Measurements from ENCODE around the gene ARRDC1. TPM values are rescaled to one million over a fixed set of nuclear protein-coding genes. Genes with fewer than 3 reads are reported as not detected.
"Not testable (repeated sequence)": the region's sequence is repeated elsewhere in the genome, so short reads cannot be mapped to it uniquely, and the experiment has no call there.

The ARRDC1 gene
- polyA plus RNA-seq, 1 of the 3 experiments (the other 2 are of a cell fraction), result 49.7 TPM

DNA sequence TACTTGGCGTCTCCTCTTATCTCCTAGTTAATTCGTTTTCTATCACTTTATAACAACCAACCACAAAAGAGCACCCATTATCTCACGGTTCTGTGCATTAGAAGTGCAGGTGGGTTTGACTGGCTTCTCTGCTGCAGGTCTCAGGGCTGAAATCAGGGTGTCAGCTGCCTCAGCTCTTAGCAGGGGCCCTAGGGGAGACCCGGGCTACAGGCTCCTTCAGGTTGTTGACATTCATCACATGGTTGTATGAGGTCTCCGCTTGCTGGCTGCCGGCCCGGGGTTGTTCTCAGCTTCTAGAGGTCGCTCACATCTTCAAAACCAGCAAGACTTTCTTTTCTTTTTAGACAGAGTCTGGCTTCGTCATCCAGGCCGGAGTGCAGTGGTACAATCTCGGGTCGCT, 12.3 kb upstream of the ARRDC1 start:
- DNase-seq, result no peak
- peaks cover 13% of the 10 kb centered on the region for H4K20me1 ChIP-seq (ENCODE audit: insufficient read depth)
- no peak overlapping the region for H2AFZ ChIP-seq (ENCODE audit: low read depth)
- no peaks in the 10 kb centered on the region for H3K27me3 ChIP-seq (ENCODE audit: insufficient read depth)
- no peak overlapping the region for H3K4me3 ChIP-seq (ENCODE audit: low read depth in 2 of 2, low read length in 1 of 2)
- 88% methylated on average over 9 of the region's 12 CpGs for WGBS (ENCODE audit: low lambda C conversion rate)
- no peaks in the 10 kb centered on the region for H3K9me3 ChIP-seq
- H3F3A ChIP-seq (replicated peaks; ENCODE audit: insufficient read depth), result peaks cover 5% of the 10 kb centered on the region
- ChIA-PET POLR2A (no interaction called here), CTCF (interaction anchor here (1.3 to 4.2 kb wide), 2 partner anchors 11 to 13 kb away, joined by 4 to 27 read pairs; partner anchors contain the start of gene DPH7)
- peaks cover 16% of the 10 kb centered on the region for H3K79me2 ChIP-seq (ENCODE audit: insufficient read depth)
- peaks cover 3 to 4% of the 10 kb centered on the region in 2 experiments for H3K36me3 ChIP-seq (replicated peaks in 1 of 2; ENCODE audit: control insufficient read depth in 1 of 2, insufficient read depth in 2 of 2, low read length in 1 of 2)
- H3K9ac ChIP-seq, result no peak overlapping the region
- no peak overlapping the region for H3K27ac ChIP-seq (ENCODE audit: low read depth in 2 of 2, low read length in 1 of 2)
- no peaks in the 10 kb centered on the region for H3K9me2 ChIP-seq
- H3K4me2 ChIP-seq, result no peak overlapping the region
- H3K4me1 ChIP-seq (ENCODE audit: control insufficient read depth in 1 of 2, insufficient read depth in 2 of 2, low read depth in 1 of 2, low read length in 1 of 2), result peaks cover 9 to 18% of the 10 kb centered on the region in 2 experiments; a peak in 2 of 4 replicates
- no peak for TF ChIP-seq CHD2 (IDR thresholded peaks at IDR 0.05; ENCODE audit: low read length, partially characterized antibody)
- no peak for TF ChIP-seq EP300 (IDR thresholded peaks at IDR 0.05; ENCODE audit: borderline replicate concordance in 1 of 2, low read depth in 1 of 2, low read length in 1 of 2)
- TF ChIP-seq RFX5 (IDR thresholded peaks at IDR 0.05; ENCODE audit: low read length), result no peak
- TF ChIP-seq, protein P1, sequence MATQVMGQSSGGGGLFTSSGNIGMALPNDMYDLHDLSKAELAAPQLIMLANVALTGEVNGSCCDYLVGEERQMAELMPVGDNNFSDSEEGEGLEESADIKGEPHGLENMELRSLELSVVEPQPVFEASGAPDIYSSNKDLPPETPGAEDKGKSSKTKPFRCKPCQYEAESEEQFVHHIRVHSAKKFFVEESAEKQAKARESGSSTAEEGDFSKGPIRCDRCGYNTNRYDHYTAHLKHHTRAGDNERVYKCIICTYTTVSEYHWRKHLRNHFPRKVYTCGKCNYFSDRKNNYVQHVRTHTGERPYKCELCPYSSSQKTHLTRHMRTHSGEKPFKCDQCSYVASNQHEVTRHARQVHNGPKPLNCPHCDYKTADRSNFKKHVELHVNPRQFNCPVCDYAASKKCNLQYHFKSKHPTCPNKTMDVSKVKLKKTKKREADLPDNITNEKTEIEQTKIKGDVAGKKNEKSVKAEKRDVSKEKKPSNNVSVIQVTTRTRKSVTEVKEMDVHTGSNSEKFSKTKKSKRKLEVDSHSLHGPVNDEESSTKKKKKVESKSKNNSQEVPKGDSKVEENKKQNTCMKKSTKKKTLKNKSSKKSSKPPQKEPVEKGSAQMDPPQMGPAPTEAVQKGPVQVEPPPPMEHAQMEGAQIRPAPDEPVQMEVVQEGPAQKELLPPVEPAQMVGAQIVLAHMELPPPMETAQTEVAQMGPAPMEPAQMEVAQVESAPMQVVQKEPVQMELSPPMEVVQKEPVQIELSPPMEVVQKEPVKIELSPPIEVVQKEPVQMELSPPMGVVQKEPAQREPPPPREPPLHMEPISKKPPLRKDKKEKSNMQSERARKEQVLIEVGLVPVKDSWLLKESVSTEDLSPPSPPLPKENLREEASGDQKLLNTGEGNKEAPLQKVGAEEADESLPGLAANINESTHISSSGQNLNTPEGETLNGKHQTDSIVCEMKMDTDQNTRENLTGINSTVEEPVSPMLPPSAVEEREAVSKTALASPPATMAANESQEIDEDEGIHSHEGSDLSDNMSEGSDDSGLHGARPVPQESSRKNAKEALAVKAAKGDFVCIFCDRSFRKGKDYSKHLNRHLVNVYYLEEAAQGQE (IDR thresholded peaks at IDR 0.05; ENCODE audit: low read depth, low read length), result no peak
- TF ChIP-seq, protein P2, sequence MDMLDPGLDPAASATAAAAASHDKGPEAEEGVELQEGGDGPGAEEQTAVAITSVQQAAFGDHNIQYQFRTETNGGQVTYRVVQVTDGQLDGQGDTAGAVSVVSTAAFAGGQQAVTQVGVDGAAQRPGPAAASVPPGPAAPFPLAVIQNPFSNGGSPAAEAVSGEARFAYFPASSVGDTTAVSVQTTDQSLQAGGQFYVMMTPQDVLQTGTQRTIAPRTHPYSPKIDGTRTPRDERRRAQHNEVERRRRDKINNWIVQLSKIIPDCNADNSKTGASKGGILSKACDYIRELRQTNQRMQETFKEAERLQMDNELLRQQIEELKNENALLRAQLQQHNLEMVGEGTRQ (IDR thresholded peaks at IDR 0.05; ENCODE audit: borderline replicate concordance, low read depth, low read length), result no peak
- TF ChIP-seq FOXM1 (IDR thresholded peaks at IDR 0.05; ENCODE audit: low read depth), result no peak
- no peak for TF ChIP-seq TAF1 (IDR thresholded peaks at IDR 0.05; ENCODE audit: borderline replicate concordance, low read depth, low read length)
- no peak for TF ChIP-seq SIN3A (IDR thresholded peaks at IDR 0.05; ENCODE audit: borderline replicate concordance, low read depth, low read length)
- no peak for TF ChIP-seq SMC3 (IDR thresholded peaks at IDR 0.05; ENCODE audit: low read depth, low read length)
- no peak for TF ChIP-seq GABPA (IDR thresholded peaks at IDR 0.05; ENCODE audit: low read depth)
- no peak for TF ChIP-seq EZH2phosphoT487 (IDR thresholded peaks at IDR 0.05; ENCODE audit: borderline replicate concordance, low read depth)
- no peak for TF ChIP-seq FOSL2 (IDR thresholded peaks at IDR 0.05; ENCODE audit: borderline replicate concordance, low read depth)
- TF ChIP-seq MEF2A (IDR thresholded peaks at IDR 0.05; ENCODE audit: borderline replicate concordance, low read depth), result no peak
- TF ChIP-seq NFIC (IDR thresholded peaks at IDR 0.05; ENCODE audit: borderline replicate concordance), result no peak

DNA sequence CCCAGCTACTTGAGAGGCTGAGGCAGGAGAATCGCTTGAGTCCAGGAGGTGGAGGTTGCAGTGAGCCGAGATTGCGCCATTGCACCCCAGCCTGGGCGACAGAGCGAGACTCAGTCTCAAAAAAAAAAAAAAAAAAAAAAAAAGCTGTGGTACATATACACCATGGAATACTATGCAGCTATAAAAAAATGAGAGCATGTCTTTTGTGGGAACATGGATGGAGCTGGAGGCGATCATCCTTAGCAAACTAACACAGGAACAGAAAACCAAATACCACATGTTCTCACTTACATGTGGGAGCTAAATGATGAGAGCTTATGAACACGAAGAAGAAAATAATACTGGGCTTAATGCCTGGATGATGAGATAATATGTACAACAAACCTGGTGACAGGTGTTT, 8.9 kb upstream of the ARRDC1 start:
- H3K9me3 ChIP-seq; DNase-seq; H3K4me3 ChIP-seq (ENCODE audit: low read depth in 2 of 2, low read length in 1 of 2); H2AFZ ChIP-seq (ENCODE audit: low read depth); H4K20me1 ChIP-seq (ENCODE audit: insufficient read depth); H3K36me3 ChIP-seq (replicated peaks in 1 of 2; ENCODE audit: control insufficient read depth in 1 of 2, insufficient read depth in 2 of 2, low read length in 1 of 2); H3K9me2 ChIP-seq; H3F3A ChIP-seq (replicated peaks; ENCODE audit: insufficient read depth); H3K9ac ChIP-seq; POLR2A ChIA-PET; H3K4me2 ChIP-seq; H3K4me1 ChIP-seq (ENCODE audit: control insufficient read depth in 1 of 2, insufficient read depth in 2 of 2, low read depth in 1 of 2, low read length in 1 of 2); H3K79me2 ChIP-seq (ENCODE audit: insufficient read depth); H3K27ac ChIP-seq (ENCODE audit: low read depth in 2 of 2, low read length in 1 of 2); H3K27me3 ChIP-seq (ENCODE audit: insufficient read depth): not testable (repeated sequence)
- CTCF ChIA-PET, result interaction anchor here (1.0 kb wide), 1 partner anchor 19 kb away, joined by 3 read pairs; no protein-coding TSS in a partner anchor
- 80% methylated on average over 7 of the region's 7 CpGs for WGBS (ENCODE audit: low lambda C conversion rate)
